NCI-H1930 (cell line): Measurements from ENCODE around the gene C4orf36.
A peak's percentile ranks its signal among the peaks of the same experiment; 100 is the strongest.
"Not testable (repeated sequence)": the region's sequence is repeated elsewhere in the genome, so short reads cannot be mapped to it uniquely, and the experiment has no call there.

Source experiments
- DNase-seq, 2 experiments: peaks; one replicate each; lab custom pipeline; 2025; lab: John Stamatoyannopoulos, UW

C4orf36 gene

DNA sequence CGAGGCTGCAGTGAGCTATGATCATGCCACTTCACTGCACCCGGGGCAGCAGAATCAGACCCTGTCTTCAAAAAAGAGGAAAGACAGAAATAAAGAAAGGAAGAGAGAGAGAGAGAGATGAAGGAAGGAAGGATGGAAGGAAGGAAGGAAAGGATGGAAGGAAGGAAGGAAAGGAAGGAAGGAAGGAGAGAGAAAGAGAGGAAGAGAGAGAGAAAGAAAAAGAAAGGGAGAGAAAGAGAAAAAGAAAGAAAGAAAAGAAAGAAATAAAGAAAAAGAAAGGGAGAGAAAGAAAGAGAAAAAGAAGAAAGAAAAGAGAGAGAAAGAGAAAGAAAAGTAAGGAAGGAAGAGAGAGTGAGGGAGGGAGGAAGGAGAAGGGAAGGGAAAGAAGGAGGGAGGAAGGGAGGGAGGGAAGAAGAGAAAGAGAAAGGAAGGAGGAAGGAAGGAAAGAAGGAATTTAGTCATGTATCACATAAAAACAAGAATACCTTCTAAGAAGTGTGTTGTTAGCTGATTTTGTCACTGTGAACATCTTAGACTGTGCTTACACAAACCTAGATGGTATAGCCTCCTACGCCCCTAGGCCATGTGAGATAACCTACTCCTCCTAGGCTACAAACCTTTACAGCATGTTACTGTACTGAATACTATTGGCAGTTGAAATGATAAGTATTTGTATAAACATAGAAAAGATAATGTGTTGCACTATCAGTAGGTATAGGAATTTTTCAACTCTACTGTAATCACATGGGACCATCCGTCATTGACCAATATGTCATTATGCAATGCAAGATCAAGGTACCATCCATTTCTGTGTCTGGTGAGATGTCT, 25.2 kb upstream of the C4orf36 start:
- DNase-seq = no peak

DNA sequence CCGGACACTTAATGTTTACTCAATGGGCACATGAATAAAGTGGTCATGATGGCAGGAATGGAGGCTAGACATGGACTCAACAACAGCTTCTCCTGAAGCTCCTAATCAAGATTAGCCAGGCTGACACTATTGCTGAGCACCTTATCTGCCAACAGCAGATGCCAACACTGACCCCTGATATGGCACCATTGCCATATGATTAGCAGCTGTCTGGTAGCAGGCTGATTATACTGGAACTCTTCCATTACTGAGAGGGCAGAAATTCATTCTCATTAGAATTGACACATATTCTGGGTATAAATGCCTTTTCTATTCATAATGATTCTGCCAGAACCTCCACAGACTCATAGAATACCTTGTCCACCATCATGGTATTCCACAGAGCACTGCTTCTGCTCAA, 24.2 kb upstream of the C4orf36 start:
- no peak for DNase-seq

DNA sequence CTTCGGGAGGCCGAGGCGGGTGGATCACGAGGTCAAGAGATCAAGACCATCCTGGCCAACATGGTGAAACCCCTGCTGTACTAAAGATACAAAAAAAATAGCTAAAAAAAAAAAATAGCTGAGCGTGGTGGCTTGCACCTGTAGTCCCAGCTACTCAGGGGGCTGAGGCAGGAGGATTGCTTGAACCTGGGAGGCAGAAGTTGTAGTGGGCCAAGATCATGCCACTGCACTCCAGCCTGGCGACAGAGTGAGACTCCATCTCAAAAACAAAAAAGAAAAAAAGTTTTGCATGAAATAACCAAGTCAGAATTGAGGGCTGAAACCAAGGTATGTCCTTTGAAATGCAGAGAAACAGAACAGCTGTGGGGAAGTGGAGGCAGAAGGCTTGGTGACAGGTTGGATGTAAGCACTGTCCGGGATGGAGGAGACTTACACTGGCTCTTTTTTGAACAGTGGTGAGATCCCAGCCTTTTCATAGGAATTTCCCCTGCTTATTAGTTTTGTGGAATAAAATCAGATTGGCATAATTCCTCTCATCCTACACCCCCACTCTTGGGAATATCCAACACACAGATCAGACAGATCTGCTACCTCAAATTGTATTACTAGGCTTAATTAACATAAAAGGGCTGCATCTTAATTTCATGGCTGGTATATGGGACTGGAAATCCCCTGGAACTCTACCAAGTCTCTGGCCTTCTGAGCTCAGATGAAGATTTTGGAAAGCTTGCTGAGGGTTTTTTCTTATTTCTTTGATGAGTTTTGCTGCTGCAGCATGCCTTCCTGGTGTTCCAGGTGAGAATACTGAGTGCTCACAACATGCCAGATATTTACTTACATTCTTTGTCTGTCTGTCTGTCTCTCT, 18.8 kb upstream of the C4orf36 start:
- DNase-seq = no peak

DNA sequence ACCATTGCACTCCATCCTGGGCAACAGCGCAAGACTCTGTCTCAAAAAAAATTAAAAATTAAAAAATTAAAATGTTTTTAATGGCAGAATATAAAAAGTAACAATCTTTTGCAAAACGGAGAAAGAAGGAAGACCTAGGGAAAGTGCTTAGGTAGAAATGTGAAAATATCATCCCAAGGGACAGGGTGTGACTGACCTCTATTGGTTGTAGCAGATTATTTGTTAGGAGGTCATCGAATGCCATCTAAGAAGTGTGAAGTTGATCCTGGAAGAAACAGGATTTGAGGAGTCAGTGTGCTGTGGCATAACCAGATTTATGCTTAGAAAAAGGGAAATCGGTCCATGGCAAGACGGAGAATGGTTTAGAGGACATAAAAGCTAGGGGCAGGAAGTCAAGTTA, 18.1 kb upstream of the C4orf36 start:
- DNase-seq = no peak

DNA sequence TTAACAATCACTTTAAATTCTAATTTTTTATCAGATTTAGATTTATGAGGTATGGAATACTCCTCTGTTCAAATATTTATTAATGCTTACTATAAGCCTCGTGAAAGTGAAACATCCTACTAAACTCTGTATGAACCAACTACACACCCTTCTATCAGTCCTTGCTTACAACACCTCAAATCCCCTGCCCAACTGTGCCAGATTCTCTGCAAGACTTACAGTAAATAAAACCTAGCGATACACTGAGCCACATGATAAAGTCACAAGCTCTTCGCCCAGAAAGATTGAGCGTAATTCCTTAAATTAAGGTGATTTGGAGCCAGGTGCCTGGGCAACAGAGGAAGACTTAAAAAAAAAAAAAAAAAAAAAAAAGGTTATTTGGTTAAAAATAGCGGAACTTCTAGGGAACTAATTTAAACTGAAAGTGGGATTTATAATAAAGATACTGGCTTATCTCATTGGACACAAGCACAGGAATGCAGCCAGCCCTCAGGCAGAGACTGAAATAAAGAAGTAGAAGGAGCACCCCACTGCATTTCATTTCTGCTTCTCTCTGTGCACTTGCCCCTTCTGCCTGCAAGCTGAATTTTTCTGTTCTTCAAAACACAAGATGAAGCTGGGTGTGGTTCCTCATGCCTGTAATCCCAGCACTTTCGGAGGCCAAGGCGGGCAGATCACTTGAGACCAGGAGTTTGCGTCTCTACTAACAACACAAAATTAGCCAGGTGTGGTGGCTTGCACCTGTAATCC, 17.5 kb upstream of the C4orf36 start:
- DNase-seq = no peak

DNA sequence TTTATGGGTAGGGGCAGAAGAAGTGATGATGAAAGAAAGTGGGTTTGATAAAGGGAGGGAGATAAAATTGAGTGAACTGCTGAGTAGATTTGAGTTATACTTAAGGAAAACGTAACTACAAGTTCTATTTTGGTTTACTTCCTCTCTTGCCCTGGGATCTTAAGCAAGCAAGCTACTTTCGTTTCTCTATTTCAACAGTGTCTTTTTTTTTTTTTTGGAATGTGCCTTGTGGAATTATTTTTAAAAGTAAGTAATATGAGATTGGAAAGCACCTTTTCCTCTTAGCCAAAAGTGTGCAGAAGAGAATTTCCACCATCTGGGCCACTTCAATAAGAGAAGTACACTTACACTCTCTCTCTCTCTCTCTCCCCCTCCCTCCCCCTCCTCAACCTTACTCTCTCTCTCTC, 16.0 kb upstream of the C4orf36 start:
- DNase-seq = no peak

- DNase-seq = no peak
These were observed 9.6 kb upstream of the C4orf36 start for GRCh38 chr4:86901864-86902263.

- DNase-seq = no peak
These were observed 6.3 kb upstream of the C4orf36 start for GRCh38 chr4:86898562-86898961.

DNA sequence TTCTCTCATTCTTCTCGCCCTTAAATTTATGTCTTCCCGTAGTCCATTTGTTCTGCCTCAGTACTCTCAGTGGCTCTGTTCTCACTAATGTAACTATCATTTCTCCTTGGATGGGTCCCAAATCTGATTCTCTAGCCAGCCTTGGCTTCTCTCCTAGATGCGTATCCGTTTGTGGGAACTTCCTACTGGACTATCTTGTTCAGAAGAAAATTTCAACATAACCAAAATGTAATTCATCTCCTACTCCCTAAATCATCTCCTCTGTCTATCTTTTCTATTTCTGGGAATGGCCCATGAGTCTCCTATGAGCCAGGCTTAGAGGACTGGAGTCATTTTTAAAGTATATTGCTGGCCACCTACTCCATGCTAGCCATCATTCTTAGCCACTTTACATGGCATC, 4.4 kb upstream of the C4orf36 start:
- DNase-seq = no peak

DNA sequence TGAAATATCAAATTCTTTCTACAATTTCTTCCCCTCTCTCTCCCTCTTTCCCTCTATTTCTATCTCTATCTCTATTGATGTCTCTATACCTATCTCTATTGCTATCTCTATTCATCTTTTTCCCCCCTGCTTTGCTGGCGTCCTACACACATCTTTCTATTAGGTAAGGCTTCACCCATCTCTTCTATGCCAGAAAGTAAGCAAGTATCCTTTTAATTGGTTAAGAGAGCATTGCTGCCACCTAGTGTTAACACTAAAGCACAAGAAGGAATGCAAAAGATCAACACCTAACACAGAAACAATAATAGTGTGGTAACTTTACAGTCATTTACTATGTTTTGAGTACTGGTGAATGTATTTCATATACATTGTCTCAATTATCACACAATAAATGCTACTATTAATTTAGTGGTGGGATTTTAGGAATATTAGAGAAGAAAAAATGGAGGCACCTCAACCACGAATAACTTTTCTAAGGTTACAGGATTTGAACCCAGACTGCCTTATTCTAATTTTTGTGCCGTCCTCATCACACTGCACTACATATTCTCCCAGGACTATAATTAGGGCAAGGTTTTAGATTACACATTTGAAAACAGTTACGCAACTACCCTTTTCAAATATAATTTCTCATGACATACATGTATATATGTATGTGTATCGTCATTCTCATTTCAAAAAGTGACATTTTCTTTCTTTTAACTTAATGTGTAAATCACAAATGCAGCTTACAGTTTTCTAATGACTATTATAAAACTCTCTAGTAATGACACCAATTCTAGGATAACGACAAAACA, 3.7 kb upstream of the C4orf36 start:
- peak; percentile 49 to 53 for DNase-seq

DNA sequence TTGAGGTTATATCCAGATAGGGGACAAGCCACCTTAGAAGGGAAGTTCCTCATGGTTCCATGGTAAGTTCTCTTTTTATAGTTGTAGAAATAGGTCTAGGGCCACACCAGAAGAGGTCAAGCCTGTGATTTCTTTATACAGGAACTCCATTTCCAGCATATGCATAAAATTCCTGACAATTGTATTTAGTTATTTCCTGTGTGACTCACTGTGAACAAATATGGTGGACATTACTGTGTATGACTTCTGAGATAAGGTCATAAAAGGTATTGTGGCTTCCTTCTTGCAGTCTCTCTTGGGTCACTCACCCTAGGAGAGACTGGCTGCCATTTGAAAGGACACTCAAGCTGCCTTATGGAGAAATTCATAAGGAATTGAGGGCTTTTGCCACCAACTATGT, 2.2 kb upstream of the C4orf36 start:
- DNase-seq = no peak

- DNase-seq = no peak
These were observed 914 bp upstream of the C4orf36 start for GRCh38 chr4:86893136-86893535.

DNA sequence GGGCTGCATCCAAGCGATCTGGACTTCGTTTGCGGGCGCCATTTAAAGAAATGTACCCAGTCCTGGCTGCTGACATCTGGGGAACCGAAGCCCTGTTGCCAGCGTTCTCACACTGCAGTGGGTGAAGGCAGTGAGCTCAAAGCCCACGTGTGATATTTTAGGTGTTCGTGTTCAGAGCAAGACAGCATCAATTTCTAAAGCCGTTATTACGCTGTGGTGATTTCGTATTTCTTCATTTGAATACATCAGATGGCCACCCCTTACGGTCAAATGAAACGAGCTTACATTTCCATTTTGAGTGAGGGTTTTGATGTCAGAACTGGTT, 376 bp upstream of the C4orf36 start:
- no peak for DNase-seq

DNA sequence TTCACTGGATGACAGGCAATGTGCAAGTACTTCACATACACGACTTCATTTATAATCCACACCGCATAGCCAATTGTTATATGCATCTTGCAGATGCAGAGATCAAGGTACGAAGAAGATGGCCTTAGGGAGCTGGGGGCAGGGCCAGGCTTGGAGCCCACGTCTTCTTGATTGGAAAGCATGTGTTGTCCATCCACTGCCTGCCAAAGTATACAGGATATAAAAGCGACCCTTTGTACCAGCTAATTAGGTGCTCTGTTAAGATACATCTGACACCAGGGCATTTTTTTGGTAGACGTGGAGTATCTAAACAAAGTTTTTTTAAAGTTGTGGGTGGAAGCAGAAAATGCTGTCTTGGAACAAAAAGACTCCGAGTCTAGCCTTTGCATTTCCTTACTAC, 1.4 kb downstream of the C4orf36 start:
- no peak for DNase-seq

GRCh38 chr4:86879641-86880040, 12.6 kb downstream of the C4orf36 start:
- DNase-seq = no peak

GRCh38 chr4:86878640-86879039, 13.6 kb downstream of the C4orf36 start:
- DNase-seq = no peak

DNA sequence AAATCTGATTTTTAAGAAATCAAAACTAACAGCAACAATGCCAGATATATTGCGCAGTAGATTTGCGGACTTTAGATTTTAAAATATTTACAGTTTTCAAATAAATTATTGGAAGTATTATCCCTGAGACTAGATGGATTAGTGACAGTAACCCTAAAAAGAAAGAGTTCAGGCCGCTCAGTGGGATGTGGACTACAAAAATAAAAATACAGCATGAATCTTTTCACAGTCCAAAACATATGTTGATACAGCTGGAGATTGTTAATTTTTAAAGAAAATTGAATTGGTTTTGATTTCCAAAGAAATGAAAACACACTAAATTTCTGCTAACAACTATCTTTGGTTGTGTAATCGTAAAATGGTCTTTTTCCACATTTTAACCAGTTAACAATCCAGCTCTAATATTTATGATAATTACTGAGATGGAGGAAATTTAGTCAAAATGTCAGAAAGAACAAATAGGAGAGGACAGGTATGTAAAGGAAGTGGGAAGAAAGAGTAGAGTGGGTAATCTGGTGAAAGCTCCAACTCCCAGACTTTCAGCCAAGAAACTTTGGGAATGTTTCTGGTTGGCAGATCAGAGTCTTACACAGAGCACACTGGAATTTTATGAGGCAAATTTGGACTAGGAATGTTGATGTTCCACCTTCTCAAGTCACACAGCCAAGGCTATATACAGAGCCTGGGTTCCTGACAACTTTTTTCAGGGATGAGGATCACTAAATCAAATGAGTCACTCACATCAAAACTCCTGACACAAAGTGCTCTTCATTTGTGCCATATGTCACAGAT, 15.1 kb downstream of the C4orf36 start:
- DNase-seq = no peak

GRCh38 chr4:86875436-86875835, 16.8 kb downstream of the C4orf36 start:
- not testable (repeated sequence) for DNase-seq

GRCh38 chr4:86872135-86872534, 20.1 kb downstream of the C4orf36 start:
- no peak for DNase-seq

DNA sequence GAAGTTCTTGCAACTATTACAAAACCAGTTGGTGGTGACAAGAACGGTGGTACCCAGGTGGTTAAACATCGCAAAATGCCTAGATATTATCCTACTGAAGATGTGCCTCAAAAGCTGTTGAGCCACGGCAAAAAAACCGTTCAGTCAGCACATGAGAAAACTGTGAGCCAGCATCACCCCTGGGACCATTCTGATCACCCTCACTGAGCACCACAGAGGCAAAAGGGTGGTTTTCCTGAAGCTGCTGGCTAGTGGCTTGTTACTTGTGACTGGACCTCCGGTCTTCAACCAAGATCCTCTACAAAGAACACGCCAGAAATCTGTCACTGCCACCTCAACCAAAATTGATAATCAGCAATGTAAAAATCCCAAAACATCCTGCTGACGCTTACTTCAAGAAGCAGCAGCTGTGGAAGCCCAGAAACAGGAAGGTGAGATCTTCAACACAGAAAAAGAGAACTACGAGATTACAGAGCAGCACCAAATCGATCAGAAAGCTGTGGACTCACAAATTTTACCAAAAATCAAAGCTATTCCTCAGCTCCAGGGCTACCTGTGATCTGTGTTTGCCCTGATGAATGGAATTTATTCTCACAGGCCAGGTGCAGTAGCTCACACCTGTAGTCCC, 21.7 kb downstream of the C4orf36 start:
- DNase-seq = no peak
